Measurements from ENCODE around the gene DAND5.

DAND5 gene

DNA sequence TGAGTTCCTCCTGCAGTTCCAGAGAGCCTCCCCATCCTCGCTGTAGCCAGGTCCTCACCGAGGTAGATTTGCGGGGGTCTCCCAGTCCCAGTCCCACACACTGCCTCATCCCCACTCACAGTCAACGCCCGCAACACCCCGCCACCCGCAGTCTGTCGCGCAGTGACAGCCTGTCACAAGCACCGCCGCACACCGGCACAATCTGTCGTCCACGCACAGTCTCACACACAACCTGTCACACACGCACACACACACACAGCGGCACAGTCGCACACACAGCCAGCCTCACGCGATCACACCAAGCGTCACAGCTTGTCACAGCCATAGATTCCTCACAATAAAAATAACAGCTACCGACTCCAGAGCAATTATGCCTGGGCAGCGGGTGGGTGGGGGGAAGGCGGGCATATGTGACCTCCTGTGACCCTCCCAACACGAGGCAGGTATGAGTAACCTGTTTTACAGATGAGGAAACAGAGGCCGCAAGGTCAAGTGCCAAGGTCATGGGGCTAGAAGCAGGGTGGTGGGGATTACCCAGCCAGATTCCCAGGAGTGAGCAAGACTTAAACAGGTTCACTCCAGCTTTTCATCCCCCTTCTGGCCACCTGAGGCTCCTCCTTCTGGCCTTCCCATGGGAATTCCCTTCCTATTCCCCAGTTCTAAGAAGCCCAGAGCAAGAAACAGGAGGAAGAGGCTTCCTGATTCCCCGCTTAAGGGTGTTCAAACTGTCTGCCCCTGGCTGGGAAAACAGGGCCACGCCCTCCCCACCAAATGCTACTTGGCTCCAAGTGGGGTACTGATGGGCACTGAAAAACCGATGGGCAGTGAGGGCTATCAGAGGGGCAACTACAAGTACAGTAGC is 39.8 kb downstream of the DAND5 start:
- H3K27me3 ChIP-seq (ENCODE audit: insufficient read depth, low read depth), result peaks cover 81% of the 10 kb centered on the region
- no peaks in the 10 kb centered on the region for H3K79me2 ChIP-seq (ENCODE audit: insufficient read depth, low read depth)

DNA sequence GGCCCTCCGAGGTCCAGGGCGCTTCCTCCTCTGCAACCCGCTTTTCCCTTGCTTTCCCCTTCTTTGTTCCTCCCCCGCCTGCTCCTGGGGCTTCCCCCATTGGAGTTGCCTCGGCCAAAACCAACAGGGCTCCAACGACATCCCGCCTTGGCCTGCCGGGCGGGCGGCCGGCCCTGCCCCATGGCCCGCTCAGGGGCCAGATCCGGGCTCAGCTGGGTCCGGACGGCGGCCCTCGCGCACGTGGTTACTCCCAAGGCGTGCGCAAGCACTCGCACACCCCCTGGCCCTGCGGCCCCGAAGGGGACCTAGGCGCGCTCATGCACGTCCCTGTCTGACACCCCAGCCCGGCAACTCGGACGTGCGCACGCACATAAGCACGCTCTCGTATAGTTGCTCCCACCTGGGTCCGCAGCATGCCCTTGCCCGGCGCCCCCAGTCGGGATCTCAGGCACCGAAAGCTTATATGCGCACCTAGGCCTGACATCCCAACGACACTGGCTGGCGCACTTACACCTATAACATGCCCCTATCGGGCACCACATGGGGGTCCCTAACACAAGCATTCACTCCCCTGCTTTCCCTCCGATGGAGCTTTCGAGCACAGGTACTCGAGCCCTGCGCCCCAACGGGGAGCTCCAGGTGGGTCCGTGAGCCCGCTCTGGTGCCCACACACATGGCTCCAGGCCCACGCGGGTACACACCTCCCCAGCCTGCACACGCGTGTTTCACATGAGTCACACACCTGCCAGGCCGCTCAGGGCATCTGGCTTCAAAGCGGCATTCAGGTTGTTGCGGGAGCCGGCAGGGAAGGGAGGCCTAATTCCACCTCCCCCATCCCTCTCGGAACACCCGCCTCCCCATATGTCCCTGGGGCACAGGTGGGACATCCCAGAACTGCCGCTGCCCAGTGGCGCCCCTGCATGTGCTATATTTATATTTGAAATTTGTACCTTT is 40.9 kb downstream of the DAND5 start:
- H3K36me3 ChIP-seq (ENCODE audit: insufficient read depth), result no peaks in the 10 kb centered on the region
- no peak overlapping the region for H2AFZ ChIP-seq (ENCODE audit: low read depth)
- H3K27me3 ChIP-seq (ENCODE audit: insufficient read depth, low read depth), result peaks cover 83% of the 10 kb centered on the region
- H3K27ac ChIP-seq, result no peak overlapping the region
- no peak overlapping the region for H3K4me2 ChIP-seq
- no peaks in the 10 kb centered on the region for H4K20me1 ChIP-seq (ENCODE audit: insufficient read depth)
- no peaks in the 10 kb centered on the region for H3K79me2 ChIP-seq (ENCODE audit: insufficient read depth, low read depth)
- H3K4me3 ChIP-seq (IDR thresholded peaks at IDR 0.05; ENCODE audit: insufficient read depth, low read depth, low read length), result no peak overlapping the region
- no peaks in the 10 kb centered on the region for H3K4me1 ChIP-seq (ENCODE audit: low read depth, poor library complexity, severe bottlenecking)
- TF ChIP-seq, protein P1, sequence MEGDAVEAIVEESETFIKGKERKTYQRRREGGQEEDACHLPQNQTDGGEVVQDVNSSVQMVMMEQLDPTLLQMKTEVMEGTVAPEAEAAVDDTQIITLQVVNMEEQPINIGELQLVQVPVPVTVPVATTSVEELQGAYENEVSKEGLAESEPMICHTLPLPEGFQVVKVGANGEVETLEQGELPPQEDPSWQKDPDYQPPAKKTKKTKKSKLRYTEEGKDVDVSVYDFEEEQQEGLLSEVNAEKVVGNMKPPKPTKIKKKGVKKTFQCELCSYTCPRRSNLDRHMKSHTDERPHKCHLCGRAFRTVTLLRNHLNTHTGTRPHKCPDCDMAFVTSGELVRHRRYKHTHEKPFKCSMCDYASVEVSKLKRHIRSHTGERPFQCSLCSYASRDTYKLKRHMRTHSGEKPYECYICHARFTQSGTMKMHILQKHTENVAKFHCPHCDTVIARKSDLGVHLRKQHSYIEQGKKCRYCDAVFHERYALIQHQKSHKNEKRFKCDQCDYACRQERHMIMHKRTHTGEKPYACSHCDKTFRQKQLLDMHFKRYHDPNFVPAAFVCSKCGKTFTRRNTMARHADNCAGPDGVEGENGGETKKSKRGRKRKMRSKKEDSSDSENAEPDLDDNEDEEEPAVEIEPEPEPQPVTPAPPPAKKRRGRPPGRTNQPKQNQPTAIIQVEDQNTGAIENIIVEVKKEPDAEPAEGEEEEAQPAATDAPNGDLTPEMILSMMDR (conservative IDR thresholded peaks at IDR 0.05; ENCODE audit: low read depth, low read length), result no peak
- H3K9ac ChIP-seq, result no peak overlapping the region

More for the DNA sequence above, 39.8 kb downstream of the DAND5 start:
- H4K20me1 ChIP-seq (ENCODE audit: insufficient read depth), result no peaks in the 10 kb centered on the region
- TF ChIP-seq, protein P1 (conservative IDR thresholded peaks at IDR 0.05; ENCODE audit: low read depth, low read length), result no peak
- H3K4me2 ChIP-seq, result no peak overlapping the region
- H3K36me3 ChIP-seq (ENCODE audit: insufficient read depth), result no peaks in the 10 kb centered on the region
- no peaks in the 10 kb centered on the region for H3K4me1 ChIP-seq (ENCODE audit: low read depth, poor library complexity, severe bottlenecking)
- no peak overlapping the region for H3K9ac ChIP-seq
- H3K27ac ChIP-seq, result no peak overlapping the region
- H2AFZ ChIP-seq (ENCODE audit: low read depth), result no peak overlapping the region
- no peak overlapping the region for H3K4me3 ChIP-seq (IDR thresholded peaks at IDR 0.05; ENCODE audit: insufficient read depth, low read depth, low read length)

DNA sequence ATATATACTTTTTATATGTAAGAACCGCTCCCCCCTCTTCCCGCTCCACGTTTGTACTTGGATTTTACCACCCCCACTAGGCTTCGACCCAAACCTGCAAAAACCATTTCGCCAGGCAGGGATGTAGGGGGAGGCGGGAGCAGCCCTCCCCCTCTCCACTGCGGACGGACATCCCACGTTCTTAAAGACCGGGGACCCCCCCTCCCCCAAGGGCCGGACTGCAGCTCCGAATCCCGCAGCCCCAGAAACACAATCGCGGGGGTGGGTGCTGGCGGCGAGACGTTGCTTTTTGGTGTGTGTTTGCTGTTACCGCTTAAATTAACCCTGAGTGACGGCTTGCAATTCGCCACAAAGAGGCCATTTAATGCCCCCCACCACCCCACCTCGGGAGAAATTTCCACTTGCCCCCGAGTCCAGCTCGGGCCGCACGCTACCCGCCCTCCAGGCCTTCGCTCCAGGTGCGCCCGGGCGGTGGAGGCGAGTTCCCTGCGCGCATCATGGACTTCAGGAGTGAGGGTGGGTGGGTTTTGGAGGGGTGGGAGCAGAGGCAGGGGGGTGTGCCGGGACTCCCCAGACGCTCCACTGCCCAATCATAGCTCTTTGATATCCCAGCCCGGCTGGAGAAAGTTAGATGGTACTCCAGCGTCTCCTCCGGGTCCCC is 41.7 kb downstream of the DAND5 start:
- H3K27ac ChIP-seq, result no peak overlapping the region
- no peaks in the 10 kb centered on the region for H4K20me1 ChIP-seq (ENCODE audit: insufficient read depth)
- peaks cover 83% of the 10 kb centered on the region for H3K27me3 ChIP-seq (ENCODE audit: insufficient read depth, low read depth)
- no peaks in the 10 kb centered on the region for H3K79me2 ChIP-seq (ENCODE audit: insufficient read depth, low read depth)
- H3K36me3 ChIP-seq (ENCODE audit: insufficient read depth), result no peaks in the 10 kb centered on the region
- H2AFZ ChIP-seq (ENCODE audit: low read depth), result no peak overlapping the region
- no peak overlapping the region for H3K4me3 ChIP-seq (IDR thresholded peaks at IDR 0.05; ENCODE audit: insufficient read depth, low read depth, low read length)
- H3K4me1 ChIP-seq (ENCODE audit: low read depth, poor library complexity, severe bottlenecking), result no peaks in the 10 kb centered on the region
- H3K4me2 ChIP-seq, result no peak overlapping the region
- TF ChIP-seq, protein P1 (conservative IDR thresholded peaks at IDR 0.05; ENCODE audit: low read depth, low read length), result no peak
- H3K9ac ChIP-seq, result no peak overlapping the region

DNA sequence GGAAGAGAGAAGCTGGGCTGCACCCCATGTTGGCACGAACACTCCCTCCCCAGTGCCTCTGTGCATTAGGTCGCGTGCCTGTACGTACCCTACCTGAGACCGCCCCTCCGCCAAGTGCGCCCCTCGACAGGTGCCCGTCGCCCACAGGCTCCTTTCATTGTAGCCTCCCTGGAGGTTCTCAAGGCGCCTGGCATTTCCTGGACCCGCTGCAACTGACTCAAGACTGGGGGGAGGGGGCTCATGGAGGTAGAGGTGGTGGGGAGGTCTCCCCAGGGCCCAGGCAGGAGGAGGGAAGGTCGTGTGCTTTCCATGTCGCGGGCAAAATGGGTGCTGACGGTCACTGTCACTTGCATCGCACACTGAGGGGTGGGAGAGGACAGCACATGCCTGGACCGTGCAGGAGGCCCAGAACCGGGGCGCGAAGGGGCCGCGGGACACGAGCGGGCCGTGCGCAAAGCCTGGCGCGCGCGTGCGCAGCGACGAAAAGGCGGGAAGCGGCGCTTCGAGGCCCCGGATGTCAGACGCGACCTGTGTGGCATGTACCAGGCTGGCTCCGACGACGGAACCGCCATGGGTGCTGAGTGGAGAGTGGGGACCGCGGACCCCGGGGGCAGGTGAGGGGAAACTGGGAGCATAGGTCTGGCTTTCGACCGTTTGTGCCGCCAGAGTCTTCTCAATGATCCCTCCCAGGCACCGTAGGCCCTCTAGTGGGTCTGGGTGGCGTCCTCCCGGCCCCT is 42.4 kb downstream of the DAND5 start:
- no peaks in the 10 kb centered on the region for H3K79me2 ChIP-seq (ENCODE audit: insufficient read depth, low read depth)
- H4K20me1 ChIP-seq (ENCODE audit: insufficient read depth), result no peaks in the 10 kb centered on the region
- peaks cover 87% of the 10 kb centered on the region for H3K27me3 ChIP-seq (ENCODE audit: insufficient read depth, low read depth)
- H3K36me3 ChIP-seq (ENCODE audit: insufficient read depth), result no peaks in the 10 kb centered on the region
- H3K27ac ChIP-seq, result no peak overlapping the region
- H2AFZ ChIP-seq (ENCODE audit: low read depth), result no peak overlapping the region
- TF ChIP-seq, protein P1 (conservative IDR thresholded peaks at IDR 0.05; ENCODE audit: low read depth, low read length), result no peak
- H3K4me3 ChIP-seq (IDR thresholded peaks at IDR 0.05; ENCODE audit: insufficient read depth, low read depth, low read length), result no peak overlapping the region
- no peak overlapping the region for H3K9ac ChIP-seq
- H3K4me2 ChIP-seq, result no peak overlapping the region
- H3K4me1 ChIP-seq (ENCODE audit: low read depth, poor library complexity, severe bottlenecking), result no peaks in the 10 kb centered on the region

All from KMS-11 (cell line).